ENCODE results near the gene DCDC1. TPM values are rescaled to one million over a fixed set of nuclear protein-coding genes. Genes with fewer than 3 reads are reported as not detected.

DCDC1 gene
- 8.6 TPM for total RNA-seq

GRCh38 chr11:31369348-31370329 lies at the start of gene DCDC1, which contains the start of gene DNAJC24:
TSS of gene DCDC1 (minus strand) at chr11:31369739. CDS start at chr11:31328280, 41,459 bp downstream.
TSS of gene DNAJC24 (plus strand) at chr11:31369860. CDS start at chr11:31370749, 889 bp downstream.

Other genes with a start within 250 kb of the DCDC1 start
- 13.9 TPM for gene DNAJC24, start 121 bp upstream of the DCDC1 start, total RNA-seq
- 26.0 TPM for gene IMMP1L, start 139.9 kb upstream of the DCDC1 start, total RNA-seq
- gene ELP4, start 140.0 kb upstream of the DCDC1 start, total RNA-seq, result 42.0 TPM